HG03159 (cell line): Measurements from ENCODE around the gene LPA.

Experiments
- ATAC-seq: cut with Tn5 transposase; IDR thresholded peaks from one replicate; pipeline ENCODE4 v1.9.1; 2021; ENCODE audit warnings: mild to moderate bottlenecking, moderate library complexity; ENCODE audit not compliant: unreplicated experiment

Gene LPA

DNA sequence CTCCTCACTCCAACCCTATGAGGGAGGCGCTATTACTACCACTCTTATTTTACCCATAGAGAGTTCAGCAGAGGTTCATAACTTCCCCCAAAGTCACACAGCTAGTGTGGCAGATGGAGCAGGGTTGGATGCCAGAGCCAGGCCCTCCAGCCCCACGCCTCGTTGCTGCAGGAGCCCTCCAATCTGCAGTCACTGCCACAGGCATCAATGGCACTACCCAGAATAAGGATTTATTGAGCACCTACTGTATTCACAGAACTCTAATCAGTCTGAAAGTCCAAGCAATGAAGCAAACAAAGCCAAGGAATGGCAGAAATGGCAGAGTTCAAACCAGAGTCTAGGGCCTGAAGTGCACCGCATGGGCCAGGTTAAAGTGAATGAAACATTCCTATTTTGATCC is 144.9 kb downstream of the LPA start:
- ATAC-seq = no peak

DNA sequence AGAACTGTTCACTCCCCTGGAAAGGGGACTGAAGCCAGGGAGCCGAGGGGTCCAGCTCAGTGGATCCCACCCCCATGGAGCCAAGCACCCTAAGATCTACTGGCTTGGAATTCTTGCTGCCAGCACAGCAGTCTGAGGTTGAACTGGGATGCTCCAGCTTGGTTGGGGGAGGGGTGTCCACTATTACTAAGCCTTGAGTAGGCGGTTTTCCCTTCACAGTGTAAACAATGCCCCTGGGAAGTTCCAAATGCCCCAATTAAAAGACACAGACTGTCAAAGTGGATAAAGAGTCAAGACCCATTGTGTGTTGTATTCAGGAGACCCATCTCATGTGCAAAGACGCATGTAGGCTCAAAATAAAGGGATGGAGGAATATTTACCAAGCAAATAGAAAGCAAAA is 150.2 kb downstream of the LPA start:
- ATAC-seq = no peak

DNA sequence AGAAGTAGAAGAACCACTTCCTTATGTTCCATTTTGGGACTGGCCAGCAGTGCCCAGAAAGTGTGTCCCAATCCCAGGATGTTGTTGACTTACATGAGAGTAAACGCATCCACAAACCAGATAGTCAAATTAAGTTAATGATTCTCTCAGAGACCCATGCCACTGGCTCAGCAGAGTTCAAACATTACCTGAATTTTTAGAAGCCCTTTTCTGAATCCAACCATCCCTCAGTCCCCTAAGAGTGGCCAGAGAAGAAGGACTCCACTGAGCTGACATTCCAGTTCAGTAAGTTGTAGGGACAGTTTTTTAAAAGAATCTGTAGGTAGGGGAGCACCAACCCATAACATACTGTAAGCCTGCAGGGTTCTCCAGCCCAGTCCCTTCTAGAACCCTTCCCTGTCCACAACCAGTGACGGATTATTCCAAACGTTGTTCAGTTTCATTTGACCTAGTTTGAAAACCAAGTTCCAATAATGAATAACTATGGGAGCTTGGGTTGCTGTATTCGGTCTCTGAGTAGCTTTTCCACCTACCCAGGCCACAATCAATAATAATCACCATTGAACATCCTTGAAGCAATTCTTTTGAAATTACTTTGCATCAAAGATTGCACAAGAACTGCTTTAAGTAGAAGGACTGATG is 153.0 kb downstream of the LPA start:
- ATAC-seq = no peak

DNA sequence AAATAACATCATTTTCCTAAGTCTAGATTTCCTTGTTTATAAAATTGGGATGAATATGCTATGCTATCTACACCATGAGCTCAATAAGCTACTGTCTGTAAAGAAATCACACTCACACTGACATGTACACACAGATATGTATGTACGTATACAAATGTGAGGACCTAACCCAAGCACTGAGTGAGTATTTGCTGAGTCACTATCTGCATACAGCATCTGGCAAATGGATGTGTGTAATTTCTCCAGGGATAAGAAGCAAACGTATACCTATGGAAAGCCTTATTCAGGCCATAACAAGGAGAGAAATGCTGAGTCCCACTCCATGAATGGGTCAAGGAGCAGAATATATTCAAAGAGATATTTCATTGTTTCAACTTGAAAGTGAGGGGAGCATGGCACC is 153.9 kb downstream of the LPA start:
- ATAC-seq = no peak

DNA sequence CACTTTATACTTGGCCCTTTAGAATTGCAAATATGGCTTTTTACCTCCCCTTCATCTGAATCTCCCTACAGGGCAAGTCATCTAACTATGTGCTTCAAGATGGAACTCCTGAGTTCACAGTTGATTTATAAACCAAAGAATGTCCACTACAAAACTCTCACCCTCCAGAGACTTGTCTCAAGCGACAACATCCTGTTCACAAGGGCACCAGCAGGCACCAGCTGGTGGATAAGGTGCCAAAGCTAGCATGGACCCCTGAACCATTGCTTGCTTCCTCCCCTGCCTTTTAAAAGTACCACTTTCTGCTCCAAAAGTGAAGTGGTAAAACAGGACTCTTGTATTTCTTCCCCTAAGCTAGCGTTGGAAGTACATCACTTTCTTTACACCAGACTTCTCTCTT is 154.5 kb downstream of the LPA start:
- no peak for ATAC-seq

DNA sequence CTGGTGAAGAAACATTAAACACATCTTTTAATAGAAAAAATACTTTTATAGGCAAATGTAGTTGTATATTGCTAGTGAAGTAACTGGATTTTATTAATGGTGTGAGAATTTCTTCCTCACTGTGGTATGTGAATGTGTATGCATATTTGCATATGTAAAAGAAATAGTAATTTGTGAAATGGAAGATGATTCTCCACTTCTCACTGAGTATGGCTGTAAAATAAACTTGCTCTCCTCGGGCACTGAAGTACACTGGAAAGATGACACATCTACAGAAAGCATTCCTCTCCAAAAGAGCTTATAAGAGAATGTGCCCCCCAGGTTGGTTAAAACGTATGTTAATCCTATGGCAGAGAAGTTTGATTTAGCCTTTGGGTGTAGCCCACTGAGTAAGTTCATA is 155.5 kb downstream of the LPA start:
- ATAC-seq = no peak

DNA sequence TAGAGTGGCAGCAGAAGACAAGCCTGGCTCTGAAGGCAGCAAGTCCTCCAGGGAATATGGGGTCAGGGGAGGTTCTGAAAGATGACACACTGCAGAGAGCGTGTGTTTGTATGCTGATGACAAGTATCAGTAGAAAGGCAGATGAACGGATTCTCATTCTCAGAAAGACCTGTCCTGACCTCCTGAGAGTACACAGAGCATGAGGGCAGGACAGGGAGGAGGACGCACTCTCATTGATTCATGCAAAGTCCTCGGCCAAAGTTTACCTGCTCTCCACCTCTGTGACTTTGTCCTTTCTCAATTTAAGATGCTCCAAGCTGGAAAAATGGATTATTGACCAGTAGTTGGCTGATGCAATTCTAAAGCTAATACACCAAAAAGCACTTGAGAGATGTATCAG is 156.7 kb downstream of the LPA start:
- no peak for ATAC-seq

DNA sequence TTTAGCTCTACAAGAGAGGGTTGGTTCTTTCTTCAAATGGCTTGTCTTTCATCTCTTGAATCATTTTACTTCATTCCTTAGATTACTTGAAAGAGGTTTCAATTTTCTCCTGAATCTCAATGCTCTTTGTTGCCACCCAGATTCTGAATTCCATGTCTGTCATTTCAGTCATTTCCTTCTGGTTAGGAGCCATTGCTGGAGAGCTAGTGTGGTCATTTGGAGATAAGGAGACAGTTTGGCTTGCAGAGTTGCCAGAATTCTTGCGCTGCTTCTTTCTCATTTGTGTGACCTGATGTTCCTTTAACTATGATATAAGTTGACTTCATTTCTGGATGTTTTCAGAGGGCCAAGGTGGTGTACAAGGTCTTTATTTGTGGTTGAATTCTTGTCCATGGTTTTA is 158.1 kb downstream of the LPA start:
- no peak for ATAC-seq

DNA sequence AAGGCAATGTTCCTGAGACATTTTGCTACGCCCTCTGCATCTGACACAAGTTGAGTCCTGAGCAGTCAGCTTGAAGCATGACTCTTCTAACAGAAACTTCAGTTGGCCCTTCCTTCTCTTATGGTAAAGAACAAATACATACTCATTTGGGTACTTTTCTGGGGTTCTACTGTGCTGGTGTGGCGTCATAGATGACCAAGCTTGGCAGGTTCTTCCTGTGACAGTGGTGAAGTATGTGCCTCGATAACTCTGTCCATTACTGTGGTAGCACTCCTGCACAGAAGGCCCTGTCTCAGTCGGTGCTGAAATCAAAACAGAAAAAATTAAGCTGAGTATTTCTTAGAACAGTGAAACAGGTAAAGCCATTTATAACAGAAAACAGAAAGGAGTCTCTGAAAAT is 163.4 kb downstream of the LPA start:
- ATAC-seq = no peak

DNA sequence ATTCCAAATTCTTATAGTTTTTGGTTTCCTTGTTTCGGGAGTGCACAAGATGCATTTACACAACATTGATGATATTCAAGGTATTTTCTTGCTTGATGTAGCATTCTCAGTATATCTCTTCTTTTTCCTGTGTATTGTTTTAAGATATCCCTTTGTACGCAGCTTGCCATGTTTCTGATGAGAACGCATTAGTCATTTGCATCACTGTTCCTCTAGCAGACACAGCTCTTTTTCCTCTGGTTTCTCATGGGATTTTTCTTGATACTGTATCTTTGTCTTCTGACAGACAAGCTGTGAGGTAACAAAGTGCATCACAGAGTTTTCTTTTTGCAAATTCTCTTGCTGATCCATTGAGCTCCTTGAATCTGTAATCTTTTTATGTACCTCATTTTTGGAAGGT is 169.5 kb downstream of the LPA start:
- no peak for ATAC-seq

DNA sequence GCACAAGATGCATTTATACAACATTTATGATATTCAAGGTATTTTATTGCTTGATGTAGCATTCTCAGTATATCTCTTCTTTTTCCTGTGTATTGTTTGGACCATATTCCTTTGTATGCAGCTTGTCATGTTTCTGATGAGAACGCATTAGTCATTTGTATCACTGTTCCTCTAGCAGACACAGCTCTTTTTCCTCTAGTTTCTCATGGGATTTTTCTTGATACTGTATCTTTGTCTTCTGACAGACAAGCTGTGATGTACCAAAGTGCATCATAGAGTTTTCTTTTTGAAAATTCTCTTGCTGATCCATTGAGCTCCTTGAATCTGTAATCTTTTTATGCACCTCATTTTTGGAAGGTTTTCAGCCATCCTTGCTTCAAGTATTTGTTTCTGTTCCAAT is 175.0 kb downstream of the LPA start:
- ATAC-seq = no peak

DNA sequence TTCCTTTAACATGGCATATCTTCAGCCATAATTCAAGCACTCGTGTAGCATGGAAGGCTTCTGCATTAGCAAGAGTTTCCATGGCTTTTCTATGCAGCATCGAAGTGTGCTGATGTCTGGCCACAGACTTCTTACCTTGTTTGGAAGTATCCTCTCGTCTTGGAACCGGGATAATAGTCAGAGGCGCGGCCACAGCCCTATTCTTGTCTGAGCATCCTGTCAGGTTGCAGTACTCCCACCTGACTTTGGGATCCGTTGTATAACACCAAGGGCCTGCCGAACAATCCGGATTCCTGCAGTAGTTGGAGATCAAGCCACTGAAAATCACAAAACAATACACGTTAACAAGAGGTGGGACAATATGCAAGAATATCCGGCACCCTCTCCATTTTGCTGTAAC is 177.0 kb downstream of the LPA start:
- no peak for ATAC-seq
